ENCODE measurements around the gene HNRNPH3.
"Not testable (repeated sequence)": the region's sequence is repeated elsewhere in the genome, so short reads cannot be mapped to it uniquely, and the experiment has no call there.

The HNRNPH3 gene

DNA sequence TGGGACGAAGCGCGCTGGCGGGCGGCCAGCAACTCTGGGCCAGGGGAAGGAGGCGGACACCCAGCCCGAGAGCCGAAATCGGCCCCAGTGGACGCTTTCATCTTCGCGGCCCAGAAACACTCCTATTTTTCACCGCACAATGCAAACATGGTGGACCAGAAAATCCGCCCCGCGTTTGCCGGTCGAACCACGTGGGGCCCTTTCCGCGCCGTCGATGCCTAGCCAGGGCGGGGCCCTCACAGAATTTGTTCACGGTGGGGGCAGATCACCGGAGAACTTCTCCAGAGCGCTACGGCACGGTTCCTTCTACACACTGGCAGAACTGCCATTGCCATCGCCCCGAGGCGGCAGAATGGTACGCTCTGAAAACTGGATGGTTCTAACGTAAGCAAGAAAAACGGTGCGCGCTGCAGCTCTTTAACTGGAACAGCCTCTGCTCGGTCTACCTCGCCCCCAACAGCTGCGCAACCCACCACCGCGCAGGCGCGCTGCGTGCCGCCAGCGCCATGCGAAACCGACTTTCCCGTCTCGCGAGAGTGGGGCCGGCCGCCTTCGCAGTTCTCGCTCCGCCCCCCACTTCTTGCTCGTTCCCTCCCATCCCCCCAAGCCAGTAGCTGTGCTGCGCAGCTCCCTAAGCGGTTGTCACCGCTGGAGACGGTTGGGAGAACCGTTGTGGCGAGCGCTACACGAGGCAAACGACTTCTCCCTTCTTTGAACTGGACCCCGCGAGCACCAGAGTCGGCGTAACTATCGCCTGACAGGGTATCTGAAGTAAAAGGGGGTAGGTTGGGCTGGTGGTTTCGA, at the start of gene HNRNPH3:
HNRNPH3 (plus strand) TSS at position 610 of the 804 bp plus-strand sequence. CDS start 5,158 bp downstream, outside the sequence.
- DNase-seq, result peak; percentile 97

DNA sequence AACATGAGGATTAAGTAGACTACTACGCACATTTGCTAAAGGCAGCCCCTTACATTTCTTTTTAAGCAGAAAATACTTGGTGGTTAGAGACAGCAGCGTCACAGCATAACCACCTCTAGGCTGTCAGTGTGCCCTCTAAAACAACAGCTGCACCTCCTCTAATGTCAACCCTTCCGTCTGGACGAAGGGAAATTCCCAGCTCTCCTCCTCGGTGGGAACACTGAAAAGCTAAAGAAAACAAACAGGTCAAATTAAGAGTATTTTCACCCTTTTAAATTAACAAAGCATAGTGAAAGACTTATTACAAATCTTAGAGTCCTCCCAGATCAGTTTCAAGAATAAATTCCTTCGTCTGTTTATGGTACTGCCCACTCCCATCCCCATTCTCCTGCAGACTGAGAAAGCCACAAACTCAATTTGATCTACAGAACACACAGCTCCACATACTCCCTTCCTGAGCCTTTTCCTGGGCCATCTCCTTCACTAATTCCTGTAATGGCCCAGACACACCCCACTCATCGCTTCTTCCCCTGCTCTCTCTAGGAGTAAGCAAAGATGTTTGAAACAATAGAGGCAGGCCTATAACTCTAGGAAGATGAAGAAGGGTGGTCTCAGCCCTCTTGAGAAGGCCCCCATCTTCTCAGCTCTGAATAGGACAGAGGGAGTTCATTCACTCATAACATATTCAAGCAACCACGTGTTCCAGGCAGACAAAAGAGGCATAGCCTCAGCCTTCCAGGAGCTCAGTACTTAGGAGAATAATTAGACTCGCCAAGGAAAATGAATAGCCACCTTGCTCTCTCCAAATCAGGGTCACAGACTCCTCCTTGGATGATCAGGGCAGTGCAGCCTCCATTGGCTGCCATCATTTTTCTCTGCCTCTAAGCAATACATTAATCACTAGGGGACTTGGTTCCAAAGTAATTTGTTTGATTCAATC, 47.5 kb upstream of the HNRNPH3 start:
- DNase-seq, result no peak

GRCh38 chr10:68288717-68289116, 43.1 kb upstream of the HNRNPH3 start:
- no peak for DNase-seq

- DNase-seq, result no peak
These were observed 41.1 kb upstream of the HNRNPH3 start for GRCh38 chr10:68290736-68291135.

GRCh38 chr10:68296843-68297663, 34.8 kb upstream of the HNRNPH3 start:
- DNase-seq, result no peak

DNA sequence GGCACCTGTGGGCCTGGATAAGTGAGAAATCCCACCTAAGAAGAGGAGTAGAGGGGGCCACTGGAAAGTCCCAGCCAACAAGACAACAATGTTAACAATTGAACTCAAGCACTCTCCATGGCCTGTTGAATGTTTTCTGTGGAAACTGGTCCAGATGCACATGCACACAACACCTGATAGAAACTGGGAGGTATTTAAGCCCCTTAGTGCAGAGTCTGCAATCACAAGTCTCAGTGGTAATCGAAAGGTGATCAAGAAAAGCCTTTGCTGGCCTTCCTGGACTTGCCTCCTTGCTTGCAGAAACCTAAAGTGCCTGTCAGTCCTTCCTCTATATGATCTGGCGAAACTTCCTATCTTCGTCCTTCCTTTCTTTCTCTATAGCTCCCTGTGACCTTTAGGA, 30.6 kb upstream of the HNRNPH3 start:
- no peak for DNase-seq

- DNase-seq, result peak; percentile 43
These were observed 29.9 kb upstream of the HNRNPH3 start for GRCh38 chr10:68301790-68302502.

GRCh38 chr10:68302503-68302823, 29.4 kb upstream of the HNRNPH3 start:
- DNase-seq, result no peak

DNA sequence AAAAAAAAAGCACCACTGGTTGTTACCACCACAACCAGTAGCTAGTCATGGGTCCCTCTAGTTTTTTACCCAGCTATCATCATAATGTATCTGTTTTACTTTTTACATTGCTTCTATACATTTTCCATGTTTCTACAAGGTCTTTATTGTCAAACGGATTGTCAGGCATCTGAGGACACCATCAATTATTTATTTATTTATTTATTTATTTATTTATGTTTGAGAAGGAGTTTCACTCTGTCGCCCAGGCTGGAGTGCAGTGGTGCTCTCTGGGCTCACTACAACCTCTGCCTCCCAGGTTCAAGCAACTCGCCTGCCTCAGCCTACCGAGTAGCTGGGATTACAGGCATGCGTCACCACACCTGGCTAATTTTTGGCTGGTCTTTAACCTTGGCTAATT, 29.0 kb upstream of the HNRNPH3 start:
- no peak for DNase-seq

DNA sequence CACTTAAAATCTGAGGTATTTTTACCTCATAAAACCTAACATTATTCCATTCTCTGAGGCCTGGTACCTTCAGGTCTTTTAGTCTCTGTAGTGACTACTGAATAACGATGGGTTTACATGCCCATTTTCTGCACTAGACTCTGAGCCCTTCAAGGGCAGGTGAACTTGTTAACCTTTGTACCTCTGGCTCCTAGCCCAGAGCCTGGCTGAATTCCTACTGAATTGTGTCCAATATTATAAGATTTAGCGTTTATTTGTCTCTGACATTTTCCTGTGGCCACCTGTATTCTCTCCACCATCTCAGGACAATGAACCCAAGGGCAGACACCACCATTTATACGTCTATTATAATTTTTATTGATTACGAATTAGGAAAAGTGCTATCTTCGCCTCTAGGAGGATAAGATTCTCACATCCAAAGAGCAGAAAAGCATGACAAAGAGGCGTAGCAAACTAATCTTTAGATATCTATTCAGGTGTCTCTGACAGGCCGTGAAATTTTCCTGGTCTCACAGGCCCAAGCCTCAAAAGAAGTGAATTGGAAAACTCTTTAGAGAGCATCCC, 27.9 kb upstream of the HNRNPH3 start:
- DNase-seq, result no peak

- no peak for DNase-seq
These were observed 26.0 kb upstream of the HNRNPH3 start for GRCh38 chr10:68305854-68306253.

- no peak for DNase-seq
These were observed 21.3 kb upstream of the HNRNPH3 start for GRCh38 chr10:68310531-68310930.

GRCh38 chr10:68314930-68315329, 16.9 kb upstream of the HNRNPH3 start:
- not testable (repeated sequence) for DNase-seq

- no peak for DNase-seq
These were observed 16.3 kb upstream of the HNRNPH3 start for GRCh38 chr10:68315582-68315981.

DNA sequence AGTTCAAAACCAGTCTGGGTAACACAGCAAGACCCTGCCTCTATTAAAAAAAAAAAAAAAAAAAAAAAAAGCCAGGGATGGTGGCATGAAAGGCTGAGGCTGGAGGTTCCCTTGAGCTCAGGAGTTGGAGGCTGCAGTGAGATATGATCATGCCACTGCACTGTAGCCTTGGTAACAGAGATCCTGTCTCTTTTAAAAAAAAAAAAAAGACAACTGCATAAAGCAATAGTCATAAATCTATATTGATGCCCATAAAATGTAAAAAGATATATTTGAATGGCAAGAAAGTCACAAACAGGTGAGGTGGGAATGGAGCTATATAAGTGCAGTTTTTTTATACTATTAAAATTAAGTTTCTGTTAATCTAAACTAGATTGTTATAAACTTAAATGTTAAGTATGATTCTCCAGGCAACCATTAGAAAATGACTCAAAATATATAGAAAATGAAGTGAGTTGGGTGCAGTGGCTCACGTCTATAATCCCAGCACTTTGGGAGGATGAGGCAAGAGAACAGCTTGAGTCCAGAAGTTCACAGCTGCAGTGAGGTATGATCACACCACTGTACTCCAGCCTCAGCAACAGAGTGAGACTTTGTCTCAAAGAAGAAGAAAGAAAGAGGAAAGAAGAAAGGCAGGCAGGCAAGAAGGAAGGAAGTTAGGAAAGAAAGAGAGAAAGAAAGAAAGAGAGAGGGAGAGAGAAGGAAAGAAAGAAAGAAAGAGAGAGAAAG, 13.4 kb upstream of the HNRNPH3 start:
- no peak for DNase-seq

GRCh38 chr10:68324396-68324795, 7.5 kb upstream of the HNRNPH3 start:
- DNase-seq, result not testable (repeated sequence)

DNA sequence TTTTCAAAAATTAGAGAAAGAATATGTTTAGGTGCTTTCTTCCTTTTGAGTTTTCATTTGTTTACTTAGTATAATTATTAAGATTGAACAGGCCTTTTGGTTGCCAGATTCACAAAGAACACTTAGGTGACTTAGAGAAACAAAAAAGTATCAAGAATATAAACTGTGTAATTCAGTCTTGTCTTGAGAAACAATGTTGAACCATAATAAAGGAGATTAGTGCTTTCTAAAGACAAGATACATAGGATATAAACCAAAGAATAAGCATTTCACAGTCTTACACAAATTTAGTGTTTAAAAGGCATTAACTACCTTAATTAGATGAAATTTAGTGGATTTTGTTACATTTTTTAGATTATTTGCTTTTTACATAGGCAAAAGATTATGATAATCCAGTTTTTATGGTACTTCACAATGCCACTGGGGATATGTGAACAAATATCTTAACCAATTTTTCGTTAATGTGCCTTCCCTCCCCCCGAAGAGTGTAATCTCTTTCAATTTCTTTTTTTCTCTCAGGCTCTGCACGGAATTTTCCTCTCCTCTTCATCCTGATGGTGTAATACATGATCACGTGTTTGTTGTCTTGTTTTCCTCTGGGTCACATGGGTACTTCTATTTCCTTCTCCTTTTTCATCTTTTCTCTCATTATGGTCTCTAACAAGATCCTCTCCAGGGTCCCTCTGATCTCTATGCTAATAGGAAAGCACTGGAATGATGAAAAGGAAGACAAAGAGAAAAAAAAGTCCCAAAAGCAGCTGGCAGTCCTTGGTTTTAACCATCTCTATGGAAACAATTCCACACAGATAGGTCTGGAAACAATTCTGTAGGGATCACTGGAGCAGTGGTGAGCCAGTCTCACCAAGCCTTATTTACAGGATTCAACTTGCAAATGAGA, 3.7 kb upstream of the HNRNPH3 start:
- peak; percentile 15 for DNase-seq

GRCh38 chr10:68329506-68329861, 2.4 kb upstream of the HNRNPH3 start:
- DNase-seq, result no peak

GRCh38 chr10:68330852-68331454, 911 bp upstream of the HNRNPH3 start:
- DNase-seq, result no peak

All from amniotic stem cell (primary cell).